GM19023 (cell line): ENCODE measurements around the gene FTO.

Experiments used
- ATAC-seq: cut with Tn5 transposase; IDR thresholded peaks from one replicate; pipeline ENCODE4 v1.9.1; 2021; ENCODE audit warnings: mild to moderate bottlenecking, moderate library complexity; ENCODE audit not compliant: unreplicated experiment

FTO gene

GRCh38 chr16:53745753-53746266 lies 41.9 kb downstream of the FTO start:
- no peak for ATAC-seq

GRCh38 chr16:53752560-53752959 lies 48.6 kb downstream of the FTO start:
- no peak for ATAC-seq

- no peak for ATAC-seq
Measured at GRCh38 chr16:53753431-53753830, 49.5 kb downstream of the FTO start.

GRCh38 chr16:53755026-53755910 lies 51.3 kb downstream of the FTO start:
- no peak for ATAC-seq

GRCh38 chr16:53756275-53756996 lies 52.5 kb downstream of the FTO start:
- no peak for ATAC-seq

GRCh38 chr16:53757971-53758609 lies 54.1 kb downstream of the FTO start:
- no peak for ATAC-seq

- no peak for ATAC-seq
Measured at GRCh38 chr16:53761962-53762703, 58.2 kb downstream of the FTO start.

- ATAC-seq, result no peak
Measured at GRCh38 chr16:53766304-53767016, 62.5 kb downstream of the FTO start.

- no peak for ATAC-seq
Measured at GRCh38 chr16:53768167-53768566, 64.2 kb downstream of the FTO start.

GRCh38 chr16:53768593-53768992 lies 64.6 kb downstream of the FTO start:
- no peak for ATAC-seq

- ATAC-seq, result no peak
Measured at GRCh38 chr16:53769185-53769584, 65.2 kb downstream of the FTO start.

- ATAC-seq, result no peak
Measured at GRCh38 chr16:53769787-53770186, 65.8 kb downstream of the FTO start.

- no peak for ATAC-seq
Measured at GRCh38 chr16:53770641-53771040, 66.7 kb downstream of the FTO start.

GRCh38 chr16:53771655-53772497 lies 67.9 kb downstream of the FTO start:
- ATAC-seq, result no peak

GRCh38 chr16:53773150-53773846 lies 69.3 kb downstream of the FTO start:
- ATAC-seq, result no peak

- ATAC-seq, result no peak
Measured at GRCh38 chr16:53773881-53774280, 69.9 kb downstream of the FTO start.

GRCh38 chr16:53775106-53775820 lies 71.3 kb downstream of the FTO start:
- ATAC-seq, result no peak

GRCh38 chr16:53775821-53776431 lies 72.0 kb downstream of the FTO start:
- no peak for ATAC-seq
